ENCODE results near the gene DNAJB8. TPM values are rescaled to one million over a fixed set of nuclear protein-coding genes. Genes with fewer than 3 reads are reported as not detected.

DNAJB8 gene
- total RNA-seq, 1 donor from 2014 or later = not detected

- H3K9me3 Mint-ChIP-seq (ENCODE audit: unreplicated experiment) = peaks cover 15% of the 10 kb centered on the region
- no peak for DNase-seq
- peak overlapping the region; percentile 40 for H3K4me3 Mint-ChIP-seq (ENCODE audit: unreplicated experiment)
- H3K27me3 Mint-ChIP-seq (ENCODE audit: unreplicated experiment) = peaks cover 30% of the 10 kb centered on the region
- H3K27ac Mint-ChIP-seq (ENCODE audit: unreplicated experiment) = peak overlapping the region; percentile 19
- no peak for TF ChIP-seq CTCF (IDR thresholded peaks at IDR 0.05; ENCODE audit: partially characterized antibody, unreplicated experiment)
- H3K36me3 Mint-ChIP-seq (ENCODE audit: unreplicated experiment) = peaks cover 5% of the 10 kb centered on the region
- peaks cover 8% of the 10 kb centered on the region for H3K4me1 Mint-ChIP-seq (ENCODE audit: low read depth, unreplicated experiment)
Measured at GRCh38 chr3:128494367-128494650, 27.6 kb upstream of the DNAJB8 start.

GRCh38 chr3:128493570-128494366 is 27.1 kb upstream of the DNAJB8 start:
- peak overlapping the region; percentile 76 for H3K27ac Mint-ChIP-seq (ENCODE audit: unreplicated experiment)
- peaks cover 13% of the 10 kb centered on the region for H3K9me3 Mint-ChIP-seq (ENCODE audit: unreplicated experiment)
- peak overlapping the region; percentile 73 for H3K4me3 Mint-ChIP-seq (ENCODE audit: unreplicated experiment)
- peaks cover 30% of the 10 kb centered on the region for H3K27me3 Mint-ChIP-seq (ENCODE audit: unreplicated experiment)
- H3K4me1 Mint-ChIP-seq (ENCODE audit: low read depth, unreplicated experiment) = peaks cover 8% of the 10 kb centered on the region
- TF ChIP-seq CTCF (IDR thresholded peaks at IDR 0.05; ENCODE audit: partially characterized antibody, unreplicated experiment) = no peak
- H3K36me3 Mint-ChIP-seq (ENCODE audit: unreplicated experiment) = peaks cover 5% of the 10 kb centered on the region
- no peak for DNase-seq

- H3K4me1 Mint-ChIP-seq (ENCODE audit: low read depth, unreplicated experiment) = peaks cover 8% of the 10 kb centered on the region
- H3K27me3 Mint-ChIP-seq (ENCODE audit: unreplicated experiment) = peaks cover 30% of the 10 kb centered on the region
- DNase-seq = peak; percentile 62
- H3K36me3 Mint-ChIP-seq (ENCODE audit: unreplicated experiment) = peaks cover 5% of the 10 kb centered on the region
- H3K9me3 Mint-ChIP-seq (ENCODE audit: unreplicated experiment) = peaks cover 13% of the 10 kb centered on the region
- peak within 1 kb of the TSS; percentile 73 for H3K4me3 Mint-ChIP-seq (ENCODE audit: unreplicated experiment)
- H3K27ac Mint-ChIP-seq (ENCODE audit: unreplicated experiment) = peak within 1 kb of the TSS; percentile 76
- no peak for TF ChIP-seq CTCF (IDR thresholded peaks at IDR 0.05; ENCODE audit: partially characterized antibody, unreplicated experiment)
Measured at GRCh38 chr3:128492671-128493569, 26.2 kb upstream of the DNAJB8 start, which contains the start of gene GATA2. Gene GATA2 (minus strand): TSS chr3:128493201. CDS start chr3:128487031, 6,170 bp downstream.

- peaks cover 29% of the 10 kb centered on the region for H3K27me3 Mint-ChIP-seq (ENCODE audit: unreplicated experiment)
- peaks cover 5% of the 10 kb centered on the region for H3K36me3 Mint-ChIP-seq (ENCODE audit: unreplicated experiment)
- DNase-seq = peak; percentile 29
- H3K9me3 Mint-ChIP-seq (ENCODE audit: unreplicated experiment) = peaks cover 15% of the 10 kb centered on the region
- no peak overlapping the region for H3K27ac Mint-ChIP-seq (ENCODE audit: unreplicated experiment)
- peaks cover 8% of the 10 kb centered on the region for H3K4me1 Mint-ChIP-seq (ENCODE audit: low read depth, unreplicated experiment)
- no peak for TF ChIP-seq CTCF (IDR thresholded peaks at IDR 0.05; ENCODE audit: partially characterized antibody, unreplicated experiment)
- H3K4me3 Mint-ChIP-seq (ENCODE audit: unreplicated experiment) = peak overlapping the region; percentile 38
Measured at GRCh38 chr3:128491941-128492670, 25.4 kb upstream of the DNAJB8 start.
